Transverse colon (tissue), 4 donors: ENCODE measurements around the gene PCDHGB5. TPM values are rescaled to one million over a fixed set of nuclear protein-coding genes. Genes with fewer than 3 reads are reported as not detected.

Source experiments
- DNase-seq: peaks from one replicate; pipeline ENCODE4 v3.0.0-alpha.2; 2019
- H3K27ac ChIP-seq, 4 donors: fragments of 200-600 bp; sonication (generic); 2 replicates each; pipeline ENCODE4 v1.5.1; 2016 to 2018; ENCODE audit warnings: inconsistent platforms in 4 of 4
- H3K27me3 ChIP-seq: fragments of 200-600 bp; sonication (generic); 2 replicates; pipeline ENCODE4 v1.5.1; 2017; ENCODE audit warnings: inconsistent platforms
- H3K36me3 ChIP-seq, 4 donors: fragments of 200-600 bp; sonication (generic); 2 replicates each; pipeline ENCODE4 v1.5.1; 2017 to 2019; ENCODE audit warnings: inconsistent platforms in 4 of 4
- H3K4me1 ChIP-seq, 4 donors: fragments of 200-600 bp; sonication (generic); 2 replicates each; pipeline ENCODE4 v1.5.1; 2017 to 2020; ENCODE audit warnings: inconsistent platforms in 4 of 4
- H3K4me3 ChIP-seq, 4 donors: fragments of 200-600 bp; sonication (generic); 1 replicate in 1 of 4; 2 replicates in 3 of 4; pipeline versions ENCODE4 v1.5.1 to v1.6.1; 2017 to 2019; ENCODE audit warnings: inconsistent platforms in 4 of 4
- H3K9me3 ChIP-seq, 2 donors: fragments of 200-600 bp; sonication (generic); 2 replicates each; pipeline ENCODE4 v1.5.1; 2017 to 2019; ENCODE audit warnings: inconsistent platforms in 2 of 2
- CTCF ChIP-seq, 5 experiments: fragments of 200-600 bp in 3 of 5; fragments of 450-650 bp in 2 of 5; sonication (generic) in 3 of 5; IDR thresholded peaks; 1 replicate in 2 of 5; 2 replicates in 3 of 5; pipeline ENCODE4 v1.5.1; 2016 to 2017; ENCODE audit warnings: antibody characterized with exemption in 5 of 5, inconsistent platforms in 3 of 5, mild to moderate bottlenecking in 2 of 5, moderate library complexity in 1 of 5
- EP300 ChIP-seq: sonication (generic); formaldehyde crosslinking; IDR thresholded peaks from one replicate; pipeline ENCODE4 v1.6.1; 2017; ENCODE audit warnings: antibody characterized with exemption, low read depth
- POLR2A ChIP-seq: fragments of 450-650 bp; IDR thresholded peaks from one replicate; pipeline ENCODE4 v1.6.1; 2016; ENCODE audit warnings: antibody characterized with exemption, mild to moderate bottlenecking, moderate library complexity
- POLR2AphosphoS5 ChIP-seq, 3 donors: sonication (generic); formaldehyde crosslinking; IDR thresholded peaks; one replicate each; pipeline ENCODE4 v1.6.1; 2016; ENCODE audit warnings: antibody characterized with exemption in 3 of 3
- WGBS, 2 donors: methylation state at CpG; one replicate each; pipeline ENCODE4 v1.1.5; 2018; ENCODE audit warnings: low coverage in 1 of 2; 5-methylcytosine and 5-hydroxymethylcytosine counted together
- in situ Hi-C, 4 donors: fragments of 200-750 bp; cut with MboI; loops; one replicate each; pipeline versions ENCODE4 v1.15.0 to v1.15.1; 2017; ENCODE audit warnings: low sequenced_read_pairs in 3 of 4, low pct_ligation_motif_present in 1 of 4, low pct_unique_long_range_greater_than_20kb in 1 of 4
- intact Hi-C: fragments of 100-400 bp; cut with DNase I; formaldehyde crosslinking; loops from one replicate; pipeline ENCODE4 v1.15.1; 2023; ENCODE audit warnings: low total_unique reads
- total RNA-seq, 4 donors: library from RNA; depleted of rRNA; stranded (reverse); fragments of >200 nt; gene quantifications; one replicate each; pipeline ENCODE4 v1.1.0, GENCODE V29; 2016

The PCDHGB5 gene
- total RNA-seq, 4 donors from 2014 or later, result 5.3 to 23.3 (median 9.2) TPM

- no peak overlapping the region for H3K4me3 ChIP-seq
Observed at GRCh38 chr5:141398608-141399007, 861 bp downstream of the PCDHGB5 start.

DNA sequence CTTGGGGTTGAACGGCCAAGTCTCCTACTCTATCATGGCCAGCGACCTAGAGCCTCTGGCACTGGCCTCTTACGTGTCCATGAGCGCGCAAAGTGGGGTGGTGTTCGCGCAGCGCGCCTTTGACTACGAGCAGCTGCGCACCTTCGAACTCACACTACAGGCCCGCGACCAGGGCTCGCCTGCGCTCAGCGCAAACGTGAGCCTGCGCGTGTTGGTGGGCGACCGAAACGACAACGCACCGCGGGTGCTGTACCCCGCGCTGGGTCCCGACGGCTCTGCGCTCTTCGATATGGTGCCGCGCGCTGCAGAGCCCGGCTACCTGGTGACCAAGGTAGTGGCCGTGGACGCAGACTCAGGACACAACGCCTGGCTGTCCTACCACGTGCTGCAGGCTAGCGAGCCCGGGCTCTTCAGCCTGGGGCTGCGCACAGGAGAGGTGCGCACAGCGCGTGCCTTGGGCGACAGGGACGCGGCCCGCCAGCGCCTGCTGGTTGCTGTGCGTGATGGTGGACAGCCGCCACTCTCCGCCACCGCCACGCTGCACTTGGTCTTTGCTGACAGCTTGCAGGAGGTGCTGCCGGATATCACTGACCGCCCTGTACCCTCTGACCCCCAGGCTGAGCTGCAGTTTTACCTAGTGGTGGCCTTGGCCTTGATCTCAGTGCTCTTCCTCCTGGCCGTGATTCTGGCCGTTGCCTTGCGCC, 2.0 kb downstream of the PCDHGB5 start:
- TF ChIP-seq POLR2A, result no peak
- no peak for TF ChIP-seq EP300
- no peak for TF ChIP-seq POLR2AphosphoS5 (IDR thresholded peaks at IDR 0.05)
- TF ChIP-seq CTCF (IDR thresholded peaks at IDR 0.05), result no peak
- H3K4me1 ChIP-seq, result no peaks in the 10 kb centered on the region
- no peak overlapping the region for H3K27ac ChIP-seq
- in situ Hi-C loops (loop anchor here in 2 of 4 donors (10.0 to 25.0 kb wide), 2 partner anchors 165 to 187 kb away; partner anchors contain the start of genes PCDHB12 (in 1 of the 2), PCDHB13 (in 1 of the 2) and PCDHB14 (in 1 of the 2)), intact Hi-C loops (loop anchor here (10.0 kb wide), 1 partner anchor 125 kb away; no protein-coding TSS in a partner anchor)
- 66% methylated on average over 61 of the region's 61 CpGs; no CpG with 5 or more reads in 1 of the 2 donors for WGBS, 2 donors
- H3K9me3 ChIP-seq, result peaks cover 50 to 86% of the 10 kb centered on the region in 2 donors
- no peak overlapping the region for H3K4me3 ChIP-seq
- no peak for DNase-seq
- H3K36me3 ChIP-seq, result no peaks in the 10 kb centered on the region
- peaks cover 28% of the 10 kb centered on the region for H3K27me3 ChIP-seq

More at GRCh38 chr5:141398608-141399007, 861 bp downstream of the PCDHGB5 start:
- H3K9me3 ChIP-seq, result peaks cover 54 to 85% of the 10 kb centered on the region in 2 donors
- H3K27ac ChIP-seq, result no peak overlapping the region
- 20 to 60% methylated on average over 1 to 15 of the region's 15 CpGs for WGBS, 2 donors
- no peak for DNase-seq
- no peaks in the 10 kb centered on the region for H3K36me3 ChIP-seq
- H3K27me3 ChIP-seq, result peaks cover 32% of the 10 kb centered on the region
- in situ Hi-C loops, result loop anchor here in 1 of 4 donors (25.0 kb wide), 1 partner anchor 186 kb away; the partner anchor contains the start of genes PCDHB12, PCDHB13 and PCDHB14
- intact Hi-C loops, result no loop called here
- no peaks in the 10 kb centered on the region for H3K4me1 ChIP-seq
- TF ChIP-seq POLR2AphosphoS5 (IDR thresholded peaks at IDR 0.05) (no peak), POLR2A (no peak), EP300 (no peak)

- TF ChIP-seq CTCF (IDR thresholded peaks at IDR 0.05), result peak in 3 of 5 experiments; percentile 12 to 19 (median 19)
- TF ChIP-seq POLR2A, result no peak
- Histone ChIP-seq H3K4me1 (no peaks in the 10 kb centered on the region), H3K9me3 (peaks cover 54 to 96% of the 10 kb centered on the region in 2 donors), H3K4me3 (peak within 1 kb of the TSS in 1 of 4 donors; percentile 32), H3K27me3 (peaks cover 26% of the 10 kb centered on the region), H3K36me3 (no peaks in the 10 kb centered on the region), H3K27ac (no peak within 1 kb of the TSS)
- in situ Hi-C loops (loop anchor here in 1 of 4 donors (10.0 kb wide), 1 partner anchor 162 kb away; no protein-coding TSS in a partner anchor), intact Hi-C loops (loop anchor here (10.0 kb wide), 1 partner anchor 122 kb away; no protein-coding TSS in a partner anchor)
- no peak for DNase-seq
- 33 to 45% methylated on average over 7 to 27 of the region's 27 CpGs for WGBS, 2 donors
Observed at GRCh38 chr5:141402553-141403243, 5.0 kb downstream of the PCDHGB5 start, which contains the start of gene PCDHGA9. TSS of gene PCDHGA9 (plus strand) at chr5:141402778. CDS start at chr5:141402953, 175 bp downstream.

- WGBS, 2 donors, result 40 to 57% methylated on average over 17 to 22 of the region's 22 CpGs
- H3K9me3 ChIP-seq, result peaks cover 54 to 99% of the 10 kb centered on the region in 2 donors
- no peak for TF ChIP-seq EP300
- TF ChIP-seq POLR2A, result no peak
- no peak for TF ChIP-seq POLR2AphosphoS5 (IDR thresholded peaks at IDR 0.05)
- TF ChIP-seq CTCF (IDR thresholded peaks at IDR 0.05), result no peak
- H3K36me3 ChIP-seq, result no peaks in the 10 kb centered on the region
- no peaks in the 10 kb centered on the region for H3K4me1 ChIP-seq
- intact Hi-C loops (loop anchor here (10.0 kb wide), 1 partner anchor 121 kb away; no protein-coding TSS in a partner anchor), in situ Hi-C loops (loop anchor here in 1 of 4 donors (10.0 kb wide), 1 partner anchor 161 kb away; no protein-coding TSS in a partner anchor)
- H3K27ac ChIP-seq, result no peak overlapping the region
- H3K4me3 ChIP-seq, result peak overlapping the region in 1 of 4 donors; percentile 32
- peaks cover 28% of the 10 kb centered on the region for H3K27me3 ChIP-seq
- no peak for DNase-seq
Observed at GRCh38 chr5:141403387-141403786, 5.6 kb downstream of the PCDHGB5 start.
